ENCODE results near the gene TBXAS1. TPM values are rescaled to one million over a fixed set of nuclear protein-coding genes. Genes with fewer than 3 reads are reported as not detected.

Gene TBXAS1
- total and polyA plus RNA-seq, 4 donors: 19.6 to 126 (median 55.2) TPM

DNA sequence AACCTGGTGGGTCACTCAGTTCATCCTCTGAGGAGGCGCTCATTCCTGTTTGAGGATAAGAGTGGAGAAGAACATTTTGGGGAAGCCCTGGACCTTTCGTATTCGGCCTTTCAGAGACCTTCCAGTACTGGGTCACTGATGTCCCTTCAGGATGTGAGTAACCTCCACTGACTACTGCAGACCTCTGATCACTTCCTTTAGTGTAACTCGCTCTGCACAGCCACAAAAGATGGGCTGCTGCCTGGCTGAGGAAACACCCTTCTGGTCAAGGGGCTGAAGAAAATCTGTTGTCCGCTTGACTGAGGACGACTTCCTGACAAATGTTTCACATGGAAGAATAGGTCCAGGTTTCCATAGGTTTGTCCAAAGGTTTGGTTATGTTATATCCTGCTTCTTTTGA lies 15.9 kb upstream of the TBXAS1 start:
- H3K36me3 ChIP-seq (ENCODE audit: control insufficient read depth in 4 of 4, insufficient read depth in 4 of 4, low read length in 4 of 4): no peaks in the 10 kb centered on the region
- no peak overlapping the region for H3K9ac ChIP-seq (ENCODE audit: insufficient read depth in 1 of 2, low read length in 2 of 2)
- WGBS, 2 donors: 86 to 92% methylated on average over 6 of the region's 6 CpGs
- ATAC-seq (ENCODE audit: insufficient read depth, low FRiP score) (no peak), DNase-seq (no peak)
- TF ChIP-seq, protein P1, sequence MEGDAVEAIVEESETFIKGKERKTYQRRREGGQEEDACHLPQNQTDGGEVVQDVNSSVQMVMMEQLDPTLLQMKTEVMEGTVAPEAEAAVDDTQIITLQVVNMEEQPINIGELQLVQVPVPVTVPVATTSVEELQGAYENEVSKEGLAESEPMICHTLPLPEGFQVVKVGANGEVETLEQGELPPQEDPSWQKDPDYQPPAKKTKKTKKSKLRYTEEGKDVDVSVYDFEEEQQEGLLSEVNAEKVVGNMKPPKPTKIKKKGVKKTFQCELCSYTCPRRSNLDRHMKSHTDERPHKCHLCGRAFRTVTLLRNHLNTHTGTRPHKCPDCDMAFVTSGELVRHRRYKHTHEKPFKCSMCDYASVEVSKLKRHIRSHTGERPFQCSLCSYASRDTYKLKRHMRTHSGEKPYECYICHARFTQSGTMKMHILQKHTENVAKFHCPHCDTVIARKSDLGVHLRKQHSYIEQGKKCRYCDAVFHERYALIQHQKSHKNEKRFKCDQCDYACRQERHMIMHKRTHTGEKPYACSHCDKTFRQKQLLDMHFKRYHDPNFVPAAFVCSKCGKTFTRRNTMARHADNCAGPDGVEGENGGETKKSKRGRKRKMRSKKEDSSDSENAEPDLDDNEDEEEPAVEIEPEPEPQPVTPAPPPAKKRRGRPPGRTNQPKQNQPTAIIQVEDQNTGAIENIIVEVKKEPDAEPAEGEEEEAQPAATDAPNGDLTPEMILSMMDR (IDR thresholded peaks at IDR 0.05; ENCODE audit: control extremely low read depth, extremely low read depth): no peak
- H3K27ac ChIP-seq (ENCODE audit: low read depth in 1 of 2, low read length in 1 of 2): no peak overlapping the region
- H3K4me3 ChIP-seq: no peak overlapping the region
- no peaks in the 10 kb centered on the region for H3K4me1 ChIP-seq (ENCODE audit: control insufficient read depth in 5 of 5, insufficient read depth in 5 of 5, low read length in 5 of 5)
- H3K9me3 ChIP-seq (ENCODE audit: control insufficient read depth in 4 of 4, insufficient read depth in 3 of 4, low read length in 3 of 4): no peaks in the 10 kb centered on the region
- no peaks in the 10 kb centered on the region for H3K27me3 ChIP-seq (ENCODE audit: control insufficient read depth in 3 of 3, insufficient read depth in 3 of 3, low read length in 2 of 3)

DNA sequence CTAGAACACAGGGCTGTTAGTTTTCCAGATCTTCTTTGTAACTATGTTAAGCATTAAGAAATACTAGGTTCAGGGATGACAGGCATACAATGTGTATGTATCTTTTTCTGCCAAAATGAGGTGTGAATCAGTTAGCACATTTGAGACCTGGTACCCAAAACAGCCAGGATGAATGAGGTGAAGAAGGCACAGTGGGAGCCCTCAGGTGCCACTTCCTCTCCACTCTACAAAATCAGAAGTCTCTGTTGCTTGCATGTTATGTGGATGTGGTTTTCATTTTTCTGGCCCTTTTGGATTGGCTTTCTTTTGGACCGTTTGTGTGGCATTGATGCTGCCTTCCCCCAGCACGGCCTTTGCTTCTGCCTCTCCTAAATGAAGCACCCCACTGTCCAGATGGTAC lies 15.4 kb upstream of the TBXAS1 start:
- H3K4me3 ChIP-seq: no peak overlapping the region
- H3K27me3 ChIP-seq (ENCODE audit: control insufficient read depth in 3 of 3, insufficient read depth in 3 of 3, low read length in 2 of 3): no peaks in the 10 kb centered on the region
- TF ChIP-seq, protein P1 (IDR thresholded peaks at IDR 0.05; ENCODE audit: control extremely low read depth, extremely low read depth): no peak
- no peaks in the 10 kb centered on the region for H3K36me3 ChIP-seq (ENCODE audit: control insufficient read depth in 4 of 4, insufficient read depth in 4 of 4, low read length in 4 of 4)
- no peak overlapping the region for H3K27ac ChIP-seq (ENCODE audit: low read depth in 1 of 2, low read length in 1 of 2)
- 83 to 96% methylated on average over 2 of the region's 2 CpGs for WGBS, 2 donors
- H3K9ac ChIP-seq (ENCODE audit: insufficient read depth in 1 of 2, low read length in 2 of 2): no peak overlapping the region
- DNase-seq (no peak), ATAC-seq (ENCODE audit: insufficient read depth, low FRiP score) (no peak)
- no peaks in the 10 kb centered on the region for H3K4me1 ChIP-seq (ENCODE audit: control insufficient read depth in 5 of 5, insufficient read depth in 5 of 5, low read length in 5 of 5)
- no peaks in the 10 kb centered on the region for H3K9me3 ChIP-seq (ENCODE audit: control insufficient read depth in 4 of 4, insufficient read depth in 3 of 4, low read length in 3 of 4)

DNA sequence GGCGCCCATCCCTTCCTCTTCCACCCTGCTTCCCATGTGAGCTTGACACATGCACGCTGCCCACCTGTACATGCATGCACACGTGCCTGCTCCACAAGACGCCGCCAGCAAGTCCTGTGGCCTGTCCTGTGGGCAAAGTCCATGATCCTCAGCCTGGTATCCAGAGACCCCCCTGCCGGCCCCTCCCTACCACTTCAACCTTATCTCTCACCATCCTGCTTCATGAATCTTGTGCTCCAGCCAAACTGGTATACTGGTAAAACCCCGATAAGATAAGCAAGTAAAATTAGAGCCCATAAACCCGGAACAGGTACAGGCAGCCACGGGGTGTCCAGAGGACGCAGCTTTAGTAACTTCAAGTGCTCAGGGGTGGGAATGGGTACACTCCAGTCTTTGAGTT lies 11.8 kb upstream of the TBXAS1 start:
- H3K9ac ChIP-seq (ENCODE audit: insufficient read depth in 1 of 2, low read length in 2 of 2): no peak overlapping the region
- DNase-seq: no peak
- ATAC-seq (ENCODE audit: insufficient read depth, low FRiP score): no peak
- WGBS, 2 donors: 91 to 94% methylated on average over 10 of the region's 10 CpGs
- H3K27ac ChIP-seq (ENCODE audit: low read depth in 1 of 2, low read length in 1 of 2): no peak overlapping the region
- H3K27me3 ChIP-seq (ENCODE audit: control insufficient read depth in 3 of 3, insufficient read depth in 3 of 3, low read length in 2 of 3): no peaks in the 10 kb centered on the region
- H3K4me1 ChIP-seq (ENCODE audit: control insufficient read depth in 5 of 5, insufficient read depth in 5 of 5, low read length in 5 of 5): peaks cover 0 to 8% (median 4%) of the 10 kb centered on the region in 5 donors
- TF ChIP-seq, protein P1 (IDR thresholded peaks at IDR 0.05; ENCODE audit: control extremely low read depth, extremely low read depth): no peak
- H3K4me3 ChIP-seq: no peak overlapping the region
- no peaks in the 10 kb centered on the region for H3K9me3 ChIP-seq (ENCODE audit: control insufficient read depth in 4 of 4, insufficient read depth in 3 of 4, low read length in 3 of 4)
- H3K36me3 ChIP-seq (ENCODE audit: control insufficient read depth in 4 of 4, insufficient read depth in 4 of 4, low read length in 4 of 4): no peaks in the 10 kb centered on the region

DNA sequence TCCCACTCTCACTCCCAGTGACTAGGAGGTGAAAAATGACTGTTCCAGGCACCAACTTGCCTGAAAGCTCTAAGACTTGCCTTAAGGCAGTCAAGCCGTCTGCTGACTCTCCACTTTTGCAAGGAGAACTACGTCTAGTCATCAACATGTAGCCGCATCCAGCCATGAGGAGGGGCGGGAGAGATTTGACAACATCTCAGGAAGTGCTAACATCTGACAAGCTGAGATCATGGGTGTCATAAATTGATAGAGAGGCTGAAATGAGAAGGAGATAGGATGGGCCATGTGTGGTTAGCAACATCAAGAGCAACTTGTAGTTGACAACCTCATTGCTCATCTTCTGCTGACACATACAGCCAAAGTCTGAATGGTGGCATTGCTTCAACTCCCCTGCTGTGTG lies 9.0 kb upstream of the TBXAS1 start:
- no peak overlapping the region for H3K9ac ChIP-seq (ENCODE audit: insufficient read depth in 1 of 2, low read length in 2 of 2)
- H3K4me1 ChIP-seq (ENCODE audit: control insufficient read depth in 5 of 5, insufficient read depth in 5 of 5, low read length in 5 of 5): peaks cover 0 to 31% (median 4%) of the 10 kb centered on the region in 5 donors
- H3K27me3 ChIP-seq (ENCODE audit: control insufficient read depth in 3 of 3, insufficient read depth in 3 of 3, low read length in 2 of 3): no peaks in the 10 kb centered on the region
- 83 to 85% methylated on average over 4 of the region's 4 CpGs for WGBS, 2 donors
- H3K36me3 ChIP-seq (ENCODE audit: control insufficient read depth in 4 of 4, insufficient read depth in 4 of 4, low read length in 4 of 4): no peaks in the 10 kb centered on the region
- DNase-seq (no peak), ATAC-seq (ENCODE audit: insufficient read depth, low FRiP score) (peak; percentile 30)
- no peaks in the 10 kb centered on the region for H3K9me3 ChIP-seq (ENCODE audit: control insufficient read depth in 4 of 4, insufficient read depth in 3 of 4, low read length in 3 of 4)
- H3K4me3 ChIP-seq: no peak overlapping the region
- TF ChIP-seq, protein P1 (IDR thresholded peaks at IDR 0.05; ENCODE audit: control extremely low read depth, extremely low read depth): no peak
- H3K27ac ChIP-seq (ENCODE audit: low read depth in 1 of 2, low read length in 1 of 2): no peak overlapping the region
